Measurements from ENCODE around the gene SLC39A11. TPM values are rescaled to one million over a fixed set of nuclear protein-coding genes. Genes with fewer than 3 reads are reported as not detected.
"Not testable (repeated sequence)": the region's sequence is repeated elsewhere in the genome, so short reads cannot be mapped to it uniquely, and the experiment has no call there.

The SLC39A11 gene
- total and polyA plus RNA-seq, 2 donors = 9.4 to 23.8 TPM

GRCh38 chr17:72838068-72838467 is 254.4 kb downstream of the SLC39A11 start:
- 94% methylated on average over 5 of the region's 5 CpGs for WGBS

GRCh38 chr17:72837335-72837734 is 255.2 kb downstream of the SLC39A11 start:
- no peaks in the 10 kb centered on the region for H3K36me3 ChIP-seq (ENCODE audit: insufficient read depth)
- H3K4me1 ChIP-seq (ENCODE audit: insufficient read depth) = no peaks in the 10 kb centered on the region
- 47% methylated on average over 1 of the region's 1 CpG for WGBS
- H3K27ac ChIP-seq (ENCODE audit: low read depth) = no peak overlapping the region
- no peak overlapping the region for H3K4me3 ChIP-seq (ENCODE audit: low read depth, low read length)
- DNase-seq (ENCODE audit: extremely low spot score) = no peak

More at GRCh38 chr17:72838068-72838467, 254.4 kb downstream of the SLC39A11 start:
- no peak overlapping the region for H3K4me3 ChIP-seq (ENCODE audit: low read depth, low read length)
- H3K36me3 ChIP-seq (ENCODE audit: insufficient read depth) = no peaks in the 10 kb centered on the region
- no peak overlapping the region for H3K27ac ChIP-seq (ENCODE audit: low read depth)
- no peak for DNase-seq (ENCODE audit: extremely low spot score)
- no peaks in the 10 kb centered on the region for H3K4me1 ChIP-seq (ENCODE audit: insufficient read depth)

- Histone ChIP-seq H3K4me1 (ENCODE audit: insufficient read depth) (no peaks in the 10 kb centered on the region), H3K27ac (ENCODE audit: low read depth) (no peak overlapping the region), H3K36me3 (ENCODE audit: insufficient read depth) (no peaks in the 10 kb centered on the region), H3K4me3 (ENCODE audit: low read depth, low read length) (no peak overlapping the region)
- DNase-seq (ENCODE audit: extremely low spot score) = no peak
- WGBS = 93% methylated on average over 4 of the region's 4 CpGs
These were observed 259.2 kb downstream of the SLC39A11 start for GRCh38 chr17:72833128-72833765.

- Histone ChIP-seq H3K4me1 (ENCODE audit: insufficient read depth) (no peaks in the 10 kb centered on the region), H3K36me3 (ENCODE audit: insufficient read depth) (no peaks in the 10 kb centered on the region), H3K4me3 (ENCODE audit: low read depth, low read length) (no peak overlapping the region), H3K27ac (ENCODE audit: low read depth) (no peak overlapping the region)
- WGBS = 88% methylated on average over 6 of the region's 6 CpGs
- DNase-seq (ENCODE audit: extremely low spot score) = no peak
These were observed 260.2 kb downstream of the SLC39A11 start for GRCh38 chr17:72832306-72832705.

- H3K4me3 ChIP-seq (ENCODE audit: low read depth, low read length) = no peak overlapping the region
- H3K36me3 ChIP-seq (ENCODE audit: insufficient read depth) = peaks cover 2% of the 10 kb centered on the region
- no peaks in the 10 kb centered on the region for H3K4me1 ChIP-seq (ENCODE audit: insufficient read depth)
- 88% methylated on average over 4 of the region's 4 CpGs for WGBS
- DNase-seq (ENCODE audit: extremely low spot score) = no peak
- no peak overlapping the region for H3K27ac ChIP-seq (ENCODE audit: low read depth)
These were observed 262.6 kb downstream of the SLC39A11 start for GRCh38 chr17:72829883-72830282.

GRCh38 chr17:72826602-72827001 is 265.9 kb downstream of the SLC39A11 start:
- H3K36me3 ChIP-seq (ENCODE audit: insufficient read depth) = peaks cover 2% of the 10 kb centered on the region
- no peak for DNase-seq (ENCODE audit: extremely low spot score)
- no peak overlapping the region for H3K27ac ChIP-seq (ENCODE audit: low read depth)
- H3K4me3 ChIP-seq (ENCODE audit: low read depth, low read length) = no peak overlapping the region
- no peaks in the 10 kb centered on the region for H3K4me1 ChIP-seq (ENCODE audit: insufficient read depth)
- WGBS = 91% methylated on average over 4 of the region's 4 CpGs

- 84% methylated on average over 2 of the region's 2 CpGs for WGBS
- not testable (repeated sequence) for H3K36me3 ChIP-seq (ENCODE audit: insufficient read depth); H3K27ac ChIP-seq (ENCODE audit: low read depth); H3K4me3 ChIP-seq (ENCODE audit: low read depth, low read length); H3K4me1 ChIP-seq (ENCODE audit: insufficient read depth); DNase-seq (ENCODE audit: extremely low spot score)
These were observed 266.4 kb downstream of the SLC39A11 start for GRCh38 chr17:72826059-72826458.

GRCh38 chr17:72825218-72825617 is 267.3 kb downstream of the SLC39A11 start:
- DNase-seq (ENCODE audit: extremely low spot score) = no peak
- Histone ChIP-seq H3K36me3 (ENCODE audit: insufficient read depth) (peaks cover 2% of the 10 kb centered on the region), H3K4me1 (ENCODE audit: insufficient read depth) (no peaks in the 10 kb centered on the region), H3K4me3 (ENCODE audit: low read depth, low read length) (no peak overlapping the region), H3K27ac (ENCODE audit: low read depth) (no peak overlapping the region)
- 38% methylated on average over 1 of the region's 1 CpG for WGBS

GRCh38 chr17:72824267-72824666 is 268.2 kb downstream of the SLC39A11 start:
- not testable (repeated sequence) for H3K4me3 ChIP-seq (ENCODE audit: low read depth, low read length); H3K4me1 ChIP-seq (ENCODE audit: insufficient read depth)
- 96% methylated on average over 4 of the region's 4 CpGs for WGBS

GRCh38 chr17:72822358-72823023 is 270.0 kb downstream of the SLC39A11 start:
- no peak for DNase-seq (ENCODE audit: extremely low spot score)
- Histone ChIP-seq H3K4me1 (ENCODE audit: insufficient read depth) (no peaks in the 10 kb centered on the region), H3K27ac (ENCODE audit: low read depth) (no peak overlapping the region), H3K36me3 (ENCODE audit: insufficient read depth) (peaks cover 2% of the 10 kb centered on the region), H3K4me3 (ENCODE audit: low read depth, low read length) (no peak overlapping the region)
- 79% methylated on average over 5 of the region's 5 CpGs for WGBS

More at GRCh38 chr17:72824267-72824666, 268.2 kb downstream of the SLC39A11 start:
- DNase-seq (ENCODE audit: extremely low spot score); H3K27ac ChIP-seq (ENCODE audit: low read depth); H3K36me3 ChIP-seq (ENCODE audit: insufficient read depth): not testable (repeated sequence)

- Histone ChIP-seq H3K27ac (ENCODE audit: low read depth) (no peak overlapping the region), H3K36me3 (ENCODE audit: insufficient read depth) (no peaks in the 10 kb centered on the region), H3K4me1 (ENCODE audit: insufficient read depth) (no peaks in the 10 kb centered on the region), H3K4me3 (ENCODE audit: low read depth, low read length) (no peak overlapping the region)
- 74% methylated on average over 7 of the region's 7 CpGs for WGBS
- DNase-seq (ENCODE audit: extremely low spot score) = no peak
These were observed 276.1 kb downstream of the SLC39A11 start for GRCh38 chr17:72816406-72816805.

- Histone ChIP-seq H3K4me3 (ENCODE audit: low read depth, low read length) (no peak overlapping the region), H3K27ac (ENCODE audit: low read depth) (no peak overlapping the region), H3K4me1 (ENCODE audit: insufficient read depth) (no peaks in the 10 kb centered on the region), H3K36me3 (ENCODE audit: insufficient read depth) (no peaks in the 10 kb centered on the region)
- WGBS = 93% methylated on average over 5 of the region's 5 CpGs
- DNase-seq (ENCODE audit: extremely low spot score) = no peak
These were observed 279.0 kb downstream of the SLC39A11 start for GRCh38 chr17:72813481-72813880.

GRCh38 chr17:72812823-72813222 is 279.7 kb downstream of the SLC39A11 start:
- DNase-seq (ENCODE audit: extremely low spot score) = no peak
- WGBS = 91% methylated on average over 7 of the region's 7 CpGs

GRCh38 chr17:72811976-72812687 is 280.4 kb downstream of the SLC39A11 start:
- Histone ChIP-seq H3K36me3 (ENCODE audit: insufficient read depth) (no peaks in the 10 kb centered on the region), H3K4me1 (ENCODE audit: insufficient read depth) (no peaks in the 10 kb centered on the region), H3K4me3 (ENCODE audit: low read depth, low read length) (no peak overlapping the region), H3K27ac (ENCODE audit: low read depth) (no peak overlapping the region)
- peak; percentile 10 for DNase-seq (ENCODE audit: extremely low spot score)
- WGBS = 83% methylated on average over 3 of the region's 3 CpGs

More at GRCh38 chr17:72812823-72813222, 279.7 kb downstream of the SLC39A11 start:
- H3K36me3 ChIP-seq (ENCODE audit: insufficient read depth) = no peaks in the 10 kb centered on the region
- H3K4me3 ChIP-seq (ENCODE audit: low read depth, low read length) = no peak overlapping the region
- no peak overlapping the region for H3K27ac ChIP-seq (ENCODE audit: low read depth)
- H3K4me1 ChIP-seq (ENCODE audit: insufficient read depth) = no peaks in the 10 kb centered on the region

Measured in urinary bladder (tissue), 4 donors.